ENCODE results near the gene USP21.

GRCh38 chr1:161119092-161119903 lies 40.0 kb upstream of the USP21 start:
- TF ChIP-seq, protein P1, sequence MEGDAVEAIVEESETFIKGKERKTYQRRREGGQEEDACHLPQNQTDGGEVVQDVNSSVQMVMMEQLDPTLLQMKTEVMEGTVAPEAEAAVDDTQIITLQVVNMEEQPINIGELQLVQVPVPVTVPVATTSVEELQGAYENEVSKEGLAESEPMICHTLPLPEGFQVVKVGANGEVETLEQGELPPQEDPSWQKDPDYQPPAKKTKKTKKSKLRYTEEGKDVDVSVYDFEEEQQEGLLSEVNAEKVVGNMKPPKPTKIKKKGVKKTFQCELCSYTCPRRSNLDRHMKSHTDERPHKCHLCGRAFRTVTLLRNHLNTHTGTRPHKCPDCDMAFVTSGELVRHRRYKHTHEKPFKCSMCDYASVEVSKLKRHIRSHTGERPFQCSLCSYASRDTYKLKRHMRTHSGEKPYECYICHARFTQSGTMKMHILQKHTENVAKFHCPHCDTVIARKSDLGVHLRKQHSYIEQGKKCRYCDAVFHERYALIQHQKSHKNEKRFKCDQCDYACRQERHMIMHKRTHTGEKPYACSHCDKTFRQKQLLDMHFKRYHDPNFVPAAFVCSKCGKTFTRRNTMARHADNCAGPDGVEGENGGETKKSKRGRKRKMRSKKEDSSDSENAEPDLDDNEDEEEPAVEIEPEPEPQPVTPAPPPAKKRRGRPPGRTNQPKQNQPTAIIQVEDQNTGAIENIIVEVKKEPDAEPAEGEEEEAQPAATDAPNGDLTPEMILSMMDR (IDR thresholded peaks at IDR 0.05) = peak in 1 of 4 donors; percentile 13
- no peak for TF ChIP-seq POLR2A (IDR thresholded peaks at IDR 0.05)
